Hepatocyte (in vitro differentiated cells): Measurements from ENCODE around the gene CACNB4.
A peak's percentile ranks its signal among the peaks of the same experiment; 100 is the strongest.

Experiments
- EZH2 ChIP-seq: fragments of 200-600 bp; sonication (generic); IDR thresholded peaks from 2 replicates; pipeline ENCODE4 v1.6.1; 2016; ENCODE audit warnings: antibody characterized with exemption, mild to moderate bottlenecking, borderline replicate concordance
- EZH2phosphoT487 ChIP-seq: fragments of 200-600 bp; sonication (generic); IDR thresholded peaks from one replicate; pipeline ENCODE4 v1.6.1; 2018; ENCODE audit warnings: antibody characterized with exemption, mild to moderate bottlenecking, low read depth, moderate library complexity; ENCODE audit not compliant: unreplicated experiment, severe bottlenecking
- TF ChIP-seq, protein P1 (sequence below): fragments of 200-600 bp; sonication (generic); IDR thresholded peaks from 2 replicates; pipeline ENCODE4 v1.5.1; 2016; ENCODE audit warnings: antibody characterized with exemption, mild to moderate bottlenecking; ENCODE audit not compliant: poor library complexity

DNA sequence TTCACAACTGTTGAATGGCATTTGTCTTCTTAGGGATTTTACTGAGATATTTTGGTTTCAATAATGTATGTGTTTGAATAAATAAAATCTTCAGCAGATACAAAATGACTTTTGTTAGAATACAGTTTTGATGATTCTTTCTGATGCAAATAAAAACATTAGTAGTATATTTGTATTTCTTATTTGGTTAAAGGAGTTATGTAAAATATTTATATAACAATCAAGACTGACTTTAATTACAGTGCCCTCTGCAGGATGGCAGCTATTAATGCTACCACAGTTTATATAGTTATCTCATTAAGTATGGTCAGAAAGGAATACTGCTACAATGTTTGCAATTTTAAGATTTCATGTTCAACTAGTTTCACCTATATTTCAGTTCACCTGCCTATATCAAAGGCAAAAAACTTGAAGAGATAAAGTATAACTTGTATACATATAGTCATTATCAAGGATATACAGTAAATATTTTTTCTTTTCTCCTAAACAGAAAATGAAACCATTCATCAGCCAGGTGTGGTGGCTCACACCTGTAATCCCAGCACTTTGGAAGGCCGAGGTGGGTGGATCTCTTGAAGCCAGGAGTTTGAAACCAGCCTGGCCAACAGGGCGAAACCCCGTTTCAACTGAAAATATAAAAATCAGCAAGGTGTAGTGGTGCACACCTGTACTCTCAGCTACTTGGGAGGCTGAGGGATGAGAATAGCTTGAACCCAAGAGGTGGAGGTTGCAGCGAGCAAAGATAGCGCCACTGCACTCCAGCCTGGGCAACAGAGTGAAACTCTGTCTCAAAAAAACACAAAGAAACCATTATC, 290.4 kb downstream of the CACNB4 start:
- TF ChIP-seq, protein P1, sequence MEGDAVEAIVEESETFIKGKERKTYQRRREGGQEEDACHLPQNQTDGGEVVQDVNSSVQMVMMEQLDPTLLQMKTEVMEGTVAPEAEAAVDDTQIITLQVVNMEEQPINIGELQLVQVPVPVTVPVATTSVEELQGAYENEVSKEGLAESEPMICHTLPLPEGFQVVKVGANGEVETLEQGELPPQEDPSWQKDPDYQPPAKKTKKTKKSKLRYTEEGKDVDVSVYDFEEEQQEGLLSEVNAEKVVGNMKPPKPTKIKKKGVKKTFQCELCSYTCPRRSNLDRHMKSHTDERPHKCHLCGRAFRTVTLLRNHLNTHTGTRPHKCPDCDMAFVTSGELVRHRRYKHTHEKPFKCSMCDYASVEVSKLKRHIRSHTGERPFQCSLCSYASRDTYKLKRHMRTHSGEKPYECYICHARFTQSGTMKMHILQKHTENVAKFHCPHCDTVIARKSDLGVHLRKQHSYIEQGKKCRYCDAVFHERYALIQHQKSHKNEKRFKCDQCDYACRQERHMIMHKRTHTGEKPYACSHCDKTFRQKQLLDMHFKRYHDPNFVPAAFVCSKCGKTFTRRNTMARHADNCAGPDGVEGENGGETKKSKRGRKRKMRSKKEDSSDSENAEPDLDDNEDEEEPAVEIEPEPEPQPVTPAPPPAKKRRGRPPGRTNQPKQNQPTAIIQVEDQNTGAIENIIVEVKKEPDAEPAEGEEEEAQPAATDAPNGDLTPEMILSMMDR = peak; percentile 61
- no peak for TF ChIP-seq EZH2
- TF ChIP-seq EZH2phosphoT487 = no peak
